ENCODE data around the gene IL22.

GRCh38 chr12:68270358-68270757, 17.0 kb upstream of the IL22 start:
- TF ChIP-seq CTCF (conservative IDR thresholded peaks at IDR 0.05; ENCODE audit: low read length) (no peak), EZH2phosphoT487 (IDR thresholded peaks at IDR 0.05; ENCODE audit: borderline replicate concordance, low read depth, low read length) (no peak)
